SU-DHL-6 (cell line): ENCODE measurements around the gene SHQ1.

Experiments
- CTCF ChIP-seq: fragments of 200-600 bp; sonication (generic); IDR thresholded peaks from one replicate; pipeline ENCODE4 v1.5.1; 2017; ENCODE audit warnings: antibody characterized with exemption, mild to moderate bottlenecking, low read length, moderate library complexity; ENCODE audit not compliant: insufficient read depth, poor library complexity, severe bottlenecking
- EZH2phosphoT487 ChIP-seq: fragments of 200-600 bp; sonication (generic), shearing (Covaris generic); conservative IDR thresholded peaks from 2 replicates; pipeline ENCODE4 v1.6.1; 2018; ENCODE audit warnings: mild to moderate bottlenecking, antibody characterized with exemption, low read length, moderate library complexity, mixed read lengths

- no peak for TF ChIP-seq CTCF
- TF ChIP-seq EZH2phosphoT487, result no peak
Measured at GRCh38 chr3:72798552-72799195, 49.6 kb downstream of the SHQ1 start.
